Measurements from ENCODE around the gene LGR5. TPM values are rescaled to one million over a fixed set of nuclear protein-coding genes. Genes with fewer than 3 reads are reported as not detected.
"Not testable (repeated sequence)": the region's sequence is repeated elsewhere in the genome, so short reads cannot be mapped to it uniquely, and the experiment has no call there.

Gene LGR5
- total RNA-seq, 1 donor from 2014 or later, result 0.67 TPM

DNA sequence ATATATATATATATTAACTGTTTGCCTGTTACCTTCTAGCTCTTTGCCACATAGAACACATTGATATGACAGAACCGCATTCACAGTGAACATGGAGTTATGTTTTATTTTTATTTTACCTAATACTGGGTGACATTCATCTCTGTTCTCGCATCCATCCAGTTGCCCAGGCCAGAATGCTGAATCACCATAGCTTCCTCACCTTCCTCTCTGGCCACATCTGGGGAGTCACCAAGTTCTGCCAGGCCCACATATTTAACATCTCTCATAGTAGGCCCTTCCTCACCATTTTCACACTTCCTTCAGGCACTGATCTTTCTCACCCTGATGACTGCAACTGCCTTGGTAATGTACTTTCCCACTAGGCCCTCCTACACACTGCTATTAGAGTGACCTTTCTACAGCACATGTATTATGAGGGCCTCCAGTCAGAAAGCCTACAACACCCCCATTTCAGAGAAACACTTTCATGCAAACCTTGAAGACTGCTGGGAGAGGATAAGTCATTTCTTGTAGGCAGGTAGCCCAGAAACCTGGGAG, 106.8 kb downstream of the LGR5 start:
- H3K27ac Mint-ChIP-seq, result no peak overlapping the region
- peaks cover 5% of the 10 kb centered on the region for H3K4me1 Mint-ChIP-seq (ENCODE audit: low read depth)
- H3K4me3 Mint-ChIP-seq (ENCODE audit: low read depth), result no peak overlapping the region
- TF ChIP-seq, protein P1, sequence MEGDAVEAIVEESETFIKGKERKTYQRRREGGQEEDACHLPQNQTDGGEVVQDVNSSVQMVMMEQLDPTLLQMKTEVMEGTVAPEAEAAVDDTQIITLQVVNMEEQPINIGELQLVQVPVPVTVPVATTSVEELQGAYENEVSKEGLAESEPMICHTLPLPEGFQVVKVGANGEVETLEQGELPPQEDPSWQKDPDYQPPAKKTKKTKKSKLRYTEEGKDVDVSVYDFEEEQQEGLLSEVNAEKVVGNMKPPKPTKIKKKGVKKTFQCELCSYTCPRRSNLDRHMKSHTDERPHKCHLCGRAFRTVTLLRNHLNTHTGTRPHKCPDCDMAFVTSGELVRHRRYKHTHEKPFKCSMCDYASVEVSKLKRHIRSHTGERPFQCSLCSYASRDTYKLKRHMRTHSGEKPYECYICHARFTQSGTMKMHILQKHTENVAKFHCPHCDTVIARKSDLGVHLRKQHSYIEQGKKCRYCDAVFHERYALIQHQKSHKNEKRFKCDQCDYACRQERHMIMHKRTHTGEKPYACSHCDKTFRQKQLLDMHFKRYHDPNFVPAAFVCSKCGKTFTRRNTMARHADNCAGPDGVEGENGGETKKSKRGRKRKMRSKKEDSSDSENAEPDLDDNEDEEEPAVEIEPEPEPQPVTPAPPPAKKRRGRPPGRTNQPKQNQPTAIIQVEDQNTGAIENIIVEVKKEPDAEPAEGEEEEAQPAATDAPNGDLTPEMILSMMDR (IDR thresholded peaks at IDR 0.05; ENCODE audit: unreplicated experiment), result no peak
- H3K9me3 Mint-ChIP-seq (ENCODE audit: low read depth), result no peaks in the 10 kb centered on the region
- peaks cover 16% of the 10 kb centered on the region for H3K27me3 Mint-ChIP-seq
- DNase-seq (ENCODE audit: low spot score, unreplicated experiment), result no peak
- no peaks in the 10 kb centered on the region for H3K36me3 Mint-ChIP-seq (ENCODE audit: insufficient read depth)

DNA sequence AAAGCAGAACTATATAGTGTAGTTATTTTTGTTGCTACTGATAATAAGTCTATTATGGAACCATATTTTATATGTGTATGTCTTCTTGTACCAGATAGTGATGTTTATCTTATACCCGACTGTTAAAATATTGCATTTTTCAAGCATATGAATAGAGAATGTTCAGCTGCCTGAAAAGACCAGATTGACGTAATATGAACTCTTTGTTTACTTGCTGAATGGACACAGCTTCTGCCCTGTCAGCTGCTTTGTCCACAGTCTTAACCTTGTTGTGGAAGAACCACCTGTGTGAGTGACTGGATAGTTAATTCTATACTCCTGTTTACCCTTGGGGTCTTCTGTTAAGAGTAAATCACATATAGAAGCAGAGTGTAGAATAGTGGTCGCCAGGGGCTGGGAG, 109.3 kb downstream of the LGR5 start:
- Mint-ChIP-seq H3K36me3 (ENCODE audit: insufficient read depth) (no peaks in the 10 kb centered on the region), H3K4me1 (ENCODE audit: low read depth) (peaks cover 10% of the 10 kb centered on the region), H3K27ac (no peak overlapping the region), H3K9me3 (ENCODE audit: low read depth) (no peaks in the 10 kb centered on the region), H3K4me3 (ENCODE audit: low read depth) (no peak overlapping the region), H3K27me3 (peaks cover 20% of the 10 kb centered on the region)
- no peak for DNase-seq (ENCODE audit: low spot score, unreplicated experiment)
- TF ChIP-seq, protein P1 (IDR thresholded peaks at IDR 0.05; ENCODE audit: unreplicated experiment), result no peak

DNA sequence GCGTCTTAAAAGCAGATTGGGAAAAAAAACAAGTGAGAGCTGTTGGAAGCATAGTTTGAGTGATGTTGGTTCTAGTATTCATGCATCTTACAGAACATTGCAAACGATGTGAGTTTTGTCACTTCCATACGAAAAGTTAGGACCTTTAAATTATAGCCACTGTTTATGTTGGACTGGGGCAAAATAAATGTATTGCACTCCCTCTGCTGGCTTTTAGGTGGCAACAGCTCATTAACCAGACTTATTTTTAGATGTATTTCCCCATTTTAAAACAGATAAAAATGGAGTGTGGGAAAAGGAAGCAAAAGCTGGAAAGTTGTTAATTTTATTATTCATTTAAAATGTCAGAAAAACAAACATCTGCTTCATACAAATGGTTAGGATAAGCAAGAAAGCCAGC, 111.9 kb downstream of the LGR5 start:
- no peaks in the 10 kb centered on the region for H3K36me3 Mint-ChIP-seq (ENCODE audit: insufficient read depth)
- H3K4me3 Mint-ChIP-seq (ENCODE audit: low read depth), result no peak overlapping the region
- H3K27me3 Mint-ChIP-seq, result peaks cover 18% of the 10 kb centered on the region
- TF ChIP-seq, protein P1 (IDR thresholded peaks at IDR 0.05; ENCODE audit: unreplicated experiment), result peak; percentile 45
- peaks cover 6% of the 10 kb centered on the region for H3K4me1 Mint-ChIP-seq (ENCODE audit: low read depth)
- DNase-seq (ENCODE audit: low spot score, unreplicated experiment), result no peak
- H3K27ac Mint-ChIP-seq, result no peak overlapping the region
- no peaks in the 10 kb centered on the region for H3K9me3 Mint-ChIP-seq (ENCODE audit: low read depth)

DNA sequence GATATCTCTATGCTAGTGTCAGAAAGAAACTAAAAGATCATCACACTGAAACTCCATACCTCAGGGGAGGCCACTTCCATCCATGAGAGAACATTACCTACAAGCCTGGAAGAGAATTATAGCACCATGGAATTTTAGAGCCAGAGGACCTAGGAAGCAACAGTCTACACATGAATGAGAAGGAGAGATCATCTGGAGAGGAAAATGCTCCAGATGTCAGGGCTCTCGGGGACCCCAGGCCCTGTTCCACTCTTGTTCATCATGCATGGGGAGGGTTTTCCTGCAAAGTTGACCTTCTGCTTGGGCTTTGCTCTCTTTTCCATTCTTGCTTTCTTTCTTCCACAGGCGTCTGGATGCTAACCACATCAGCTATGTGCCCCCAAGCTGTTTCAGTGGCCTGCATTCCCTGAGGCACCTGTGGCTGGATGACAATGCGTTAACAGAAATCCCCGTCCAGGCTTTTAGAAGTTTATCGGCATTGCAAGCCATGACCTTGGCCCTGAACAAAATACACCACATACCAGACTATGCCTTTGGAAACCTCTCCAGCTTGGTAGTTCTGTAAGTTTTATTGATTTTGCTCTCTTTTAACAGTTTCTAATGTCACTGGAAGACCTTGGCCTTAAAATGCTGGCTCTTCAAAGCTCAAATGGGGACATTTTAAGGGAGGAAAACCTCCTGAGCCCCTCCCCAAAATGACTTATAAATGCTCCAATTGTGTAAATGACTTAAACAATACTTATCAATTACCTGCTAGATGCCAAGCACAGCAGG, 113.3 kb downstream of the LGR5 start:
- no peak overlapping the region for H3K4me3 Mint-ChIP-seq (ENCODE audit: low read depth)
- peaks cover 16% of the 10 kb centered on the region for H3K27me3 Mint-ChIP-seq
- H3K27ac Mint-ChIP-seq, result no peak overlapping the region
- no peaks in the 10 kb centered on the region for H3K36me3 Mint-ChIP-seq (ENCODE audit: insufficient read depth)
- H3K4me1 Mint-ChIP-seq (ENCODE audit: low read depth), result peaks cover 6% of the 10 kb centered on the region
- TF ChIP-seq, protein P1 (IDR thresholded peaks at IDR 0.05; ENCODE audit: unreplicated experiment), result no peak
- DNase-seq (ENCODE audit: low spot score, unreplicated experiment), result no peak
- no peaks in the 10 kb centered on the region for H3K9me3 Mint-ChIP-seq (ENCODE audit: low read depth)

DNA sequence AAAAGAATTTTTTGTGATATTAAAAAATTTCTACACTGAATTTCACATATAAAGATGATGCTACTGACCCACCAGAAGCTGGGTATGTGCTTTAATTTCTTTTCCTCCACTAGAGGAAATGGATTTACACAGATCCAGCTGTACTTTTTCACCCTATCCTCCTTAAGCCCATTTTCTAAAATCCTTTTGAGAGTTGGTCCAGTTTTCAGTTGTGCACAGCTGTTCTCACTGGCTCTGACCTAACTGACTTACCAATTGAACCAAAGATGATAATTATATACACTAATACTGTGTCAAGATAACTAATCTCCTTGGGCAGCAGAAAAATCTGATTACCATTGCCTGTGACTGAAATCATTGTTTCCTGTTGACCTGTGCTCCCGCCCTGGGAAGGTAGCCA, 115.6 kb downstream of the LGR5 start:
- H3K9me3 Mint-ChIP-seq (ENCODE audit: low read depth), result no peaks in the 10 kb centered on the region
- peaks cover 16% of the 10 kb centered on the region for H3K27me3 Mint-ChIP-seq
- no peaks in the 10 kb centered on the region for H3K36me3 Mint-ChIP-seq (ENCODE audit: insufficient read depth)
- H3K27ac Mint-ChIP-seq, result no peak overlapping the region
- TF ChIP-seq, protein P1 (IDR thresholded peaks at IDR 0.05; ENCODE audit: unreplicated experiment), result no peak
- H3K4me1 Mint-ChIP-seq (ENCODE audit: low read depth), result peaks cover 5% of the 10 kb centered on the region
- no peak overlapping the region for H3K4me3 Mint-ChIP-seq (ENCODE audit: low read depth)
- no peak for DNase-seq (ENCODE audit: low spot score, unreplicated experiment)

DNA sequence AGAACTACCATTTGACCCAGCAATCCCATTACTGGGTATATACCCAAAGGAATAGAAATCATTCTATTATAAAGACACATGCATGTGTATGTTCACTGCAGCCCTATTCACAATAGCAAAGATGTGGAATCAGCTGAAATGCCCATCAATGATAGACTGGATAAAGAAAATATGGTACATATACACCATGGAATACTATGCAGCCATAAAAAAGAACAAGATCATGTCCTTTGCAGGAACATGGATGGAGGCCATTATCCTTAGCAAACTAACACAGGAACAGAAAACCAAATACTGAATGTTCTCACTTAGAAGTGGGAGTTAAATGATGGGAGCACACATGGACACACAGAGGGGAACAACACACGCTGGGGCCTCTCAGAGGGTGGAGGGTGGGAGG, 116.2 kb downstream of the LGR5 start:
- DNase-seq (ENCODE audit: low spot score, unreplicated experiment); H3K36me3 Mint-ChIP-seq (ENCODE audit: insufficient read depth); H3K4me3 Mint-ChIP-seq (ENCODE audit: low read depth); H3K4me1 Mint-ChIP-seq (ENCODE audit: low read depth); H3K9me3 Mint-ChIP-seq (ENCODE audit: low read depth); H3K27ac Mint-ChIP-seq: not testable (repeated sequence)
- H3K27me3 Mint-ChIP-seq, result peaks cover 16% of the 10 kb centered on the region

Data from progenitor cell of endocrine pancreas (in vitro differentiated cells).